Measurements from ENCODE around the gene SRGAP3. TPM values are rescaled to one million over a fixed set of nuclear protein-coding genes. Genes with fewer than 3 reads are reported as not detected.

The SRGAP3 gene
- total RNA-seq, 2 donors from 2014 or later = 2.6 to 12.8 TPM

GRCh38 chr3:9047452-9048346, 201.7 kb downstream of the SRGAP3 start:
- ATAC-seq (ENCODE audit: insufficient number of reproducible peaks, low FRiP score, low read depth) (no peak), DNase-seq (ENCODE audit: low spot score) (no peak)
- TF ChIP-seq CTCF (IDR thresholded peaks at IDR 0.05) = no peak
- Histone ChIP-seq H3K36me3 (no peaks in the 10 kb centered on the region), H3K4me1 (ENCODE audit: control insufficient read depth in 1 of 2, low read depth in 2 of 2) (no peaks in the 10 kb centered on the region), H3K9me3 (no peaks in the 10 kb centered on the region), H3K4me3 (no peak overlapping the region), H3K27me3 (replicated peaks; ENCODE audit: insufficient read depth) (no peaks in the 10 kb centered on the region), H3K27ac (no peak overlapping the region)

GRCh38 chr3:9045371-9045770, 204.1 kb downstream of the SRGAP3 start:
- DNase-seq (ENCODE audit: low spot score) (no peak), ATAC-seq (ENCODE audit: insufficient number of reproducible peaks, low FRiP score, low read depth) (no peak)
- no peaks in the 10 kb centered on the region for H3K4me1 ChIP-seq (ENCODE audit: control insufficient read depth in 1 of 2, low read depth in 2 of 2)
- no peaks in the 10 kb centered on the region for H3K36me3 ChIP-seq
- no peak overlapping the region for H3K4me3 ChIP-seq
- no peaks in the 10 kb centered on the region for H3K9me3 ChIP-seq
- no peaks in the 10 kb centered on the region for H3K27me3 ChIP-seq (replicated peaks; ENCODE audit: insufficient read depth)
- no peak for TF ChIP-seq CTCF (IDR thresholded peaks at IDR 0.05)
- no peak overlapping the region for H3K27ac ChIP-seq

GRCh38 chr3:9043063-9043462, 206.4 kb downstream of the SRGAP3 start:
- DNase-seq (ENCODE audit: low spot score) = no peak
- H3K9me3 ChIP-seq = no peaks in the 10 kb centered on the region
- no peak overlapping the region for H3K27ac ChIP-seq
- no peaks in the 10 kb centered on the region for H3K4me1 ChIP-seq (ENCODE audit: control insufficient read depth in 1 of 2, low read depth in 2 of 2)
- no peaks in the 10 kb centered on the region for H3K36me3 ChIP-seq
- H3K4me3 ChIP-seq = no peak overlapping the region
- ATAC-seq (ENCODE audit: insufficient number of reproducible peaks, low FRiP score, low read depth) = no peak
- no peak for TF ChIP-seq CTCF (IDR thresholded peaks at IDR 0.05)
- H3K27me3 ChIP-seq (replicated peaks; ENCODE audit: insufficient read depth) = no peaks in the 10 kb centered on the region

GRCh38 chr3:9041626-9042025, 207.8 kb downstream of the SRGAP3 start:
- H3K36me3 ChIP-seq = no peaks in the 10 kb centered on the region
- TF ChIP-seq CTCF (IDR thresholded peaks at IDR 0.05) = no peak
- H3K27me3 ChIP-seq (replicated peaks; ENCODE audit: insufficient read depth) = no peaks in the 10 kb centered on the region
- no peak for ATAC-seq (ENCODE audit: insufficient number of reproducible peaks, low FRiP score, low read depth)
- no peaks in the 10 kb centered on the region for H3K9me3 ChIP-seq
- no peak overlapping the region for H3K27ac ChIP-seq
- DNase-seq (ENCODE audit: low spot score) = no peak
- H3K4me1 ChIP-seq (ENCODE audit: control insufficient read depth in 1 of 2, low read depth in 2 of 2) = peaks cover 6 to 11% of the 10 kb centered on the region in 2 donors
- H3K4me3 ChIP-seq = no peak overlapping the region

GRCh38 chr3:9040996-9041395, 208.4 kb downstream of the SRGAP3 start:
- ATAC-seq (ENCODE audit: insufficient number of reproducible peaks, low FRiP score, low read depth) (no peak), DNase-seq (ENCODE audit: low spot score) (no peak)
- H3K4me1 ChIP-seq (ENCODE audit: control insufficient read depth in 1 of 2, low read depth in 2 of 2) = peaks cover 6 to 16% of the 10 kb centered on the region in 2 donors
- no peaks in the 10 kb centered on the region for H3K36me3 ChIP-seq
- H3K27me3 ChIP-seq (replicated peaks; ENCODE audit: insufficient read depth) = no peaks in the 10 kb centered on the region
- TF ChIP-seq CTCF (IDR thresholded peaks at IDR 0.05) = no peak
- H3K9me3 ChIP-seq = no peaks in the 10 kb centered on the region
- H3K27ac ChIP-seq = no peak overlapping the region
- no peak overlapping the region for H3K4me3 ChIP-seq

Data from thoracic aorta (tissue), 2 donors.